ENCODE results near the gene TSPOAP1. TPM values are rescaled to one million over a fixed set of nuclear protein-coding genes. Genes with fewer than 3 reads are reported as not detected.
A peak's percentile ranks its signal among the peaks of the same experiment; 100 is the strongest.

Gene TSPOAP1
- total and polyA plus RNA-seq, 10 of the 15 experiments (the other 5 are each of a cell fraction or from before 2014, with no cell fraction given) = 0.58 to 16.4 (median 4.2) TPM; not detected in 1

DNA sequence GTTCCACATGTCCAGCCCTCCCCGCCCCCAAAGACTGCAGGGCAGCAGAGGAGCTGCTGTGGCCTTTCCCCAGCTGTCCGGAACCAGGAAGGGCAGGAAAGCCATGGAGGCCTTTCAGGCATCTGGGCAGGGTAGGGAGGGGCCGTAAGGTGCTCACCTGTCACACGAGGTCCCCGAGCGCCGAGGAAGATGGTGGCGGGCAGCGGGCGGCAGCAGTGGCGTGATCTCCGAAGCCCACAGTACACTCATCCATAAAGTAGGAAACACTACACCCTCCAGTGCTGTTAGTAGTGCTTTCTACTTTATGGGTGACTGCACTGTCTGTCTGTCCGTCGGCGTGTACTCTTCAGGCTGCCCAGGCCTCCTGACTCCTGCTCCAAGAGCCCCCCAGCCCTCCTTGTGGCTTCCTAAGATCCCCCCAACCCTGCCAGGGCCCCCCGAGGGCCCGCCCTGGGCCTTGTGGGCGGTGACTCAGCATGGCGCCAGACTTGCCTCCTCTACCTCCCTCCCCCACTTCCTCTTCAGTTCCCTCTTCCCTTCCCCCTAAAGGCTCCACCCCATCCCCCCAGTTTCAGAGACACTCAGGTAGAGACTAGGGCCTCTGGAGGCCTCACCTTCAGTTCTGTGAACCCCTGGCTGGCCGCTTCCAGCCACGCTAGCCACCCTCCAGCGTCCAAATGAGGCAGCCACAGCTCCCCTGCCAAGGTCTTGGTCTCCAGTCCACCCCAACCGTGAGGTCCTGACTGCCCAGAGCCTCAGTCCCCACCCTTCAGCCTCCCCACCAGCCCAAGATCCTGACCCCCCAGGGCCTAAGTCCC lies 2.6 kb upstream of the TSPOAP1 start (continued):
- TF ChIP-seq, protein P1, sequence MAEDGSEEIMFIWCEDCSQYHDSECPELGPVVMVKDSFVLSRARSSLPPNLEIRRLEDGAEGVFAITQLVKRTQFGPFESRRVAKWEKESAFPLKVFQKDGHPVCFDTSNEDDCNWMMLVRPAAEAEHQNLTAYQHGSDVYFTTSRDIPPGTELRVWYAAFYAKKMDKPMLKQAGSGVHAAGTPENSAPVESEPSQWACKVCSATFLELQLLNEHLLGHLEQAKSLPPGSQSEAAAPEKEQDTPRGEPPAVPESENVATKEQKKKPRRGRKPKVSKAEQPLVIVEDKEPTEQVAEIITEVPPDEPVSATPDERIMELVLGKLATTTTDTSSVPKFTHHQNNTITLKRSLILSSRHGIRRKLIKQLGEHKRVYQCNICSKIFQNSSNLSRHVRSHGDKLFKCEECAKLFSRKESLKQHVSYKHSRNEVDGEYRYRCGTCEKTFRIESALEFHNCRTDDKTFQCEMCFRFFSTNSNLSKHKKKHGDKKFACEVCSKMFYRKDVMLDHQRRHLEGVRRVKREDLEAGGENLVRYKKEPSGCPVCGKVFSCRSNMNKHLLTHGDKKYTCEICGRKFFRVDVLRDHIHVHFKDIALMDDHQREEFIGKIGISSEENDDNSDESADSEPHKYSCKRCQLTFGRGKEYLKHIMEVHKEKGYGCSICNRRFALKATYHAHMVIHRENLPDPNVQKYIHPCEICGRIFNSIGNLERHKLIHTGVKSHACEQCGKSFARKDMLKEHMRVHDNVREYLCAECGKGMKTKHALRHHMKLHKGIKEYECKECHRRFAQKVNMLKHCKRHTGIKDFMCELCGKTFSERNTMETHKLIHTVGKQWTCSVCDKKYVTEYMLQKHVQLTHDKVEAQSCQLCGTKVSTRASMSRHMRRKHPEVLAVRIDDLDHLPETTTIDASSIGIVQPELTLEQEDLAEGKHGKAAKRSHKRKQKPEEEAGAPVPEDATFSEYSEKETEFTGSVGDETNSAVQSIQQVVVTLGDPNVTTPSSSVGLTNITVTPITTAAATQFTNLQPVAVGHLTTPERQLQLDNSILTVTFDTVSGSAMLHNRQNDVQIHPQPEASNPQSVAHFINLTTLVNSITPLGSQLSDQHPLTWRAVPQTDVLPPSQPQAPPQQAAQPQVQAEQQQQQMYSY (CRISPR knock-in tag; IDR thresholded peaks at IDR 0.05) = peak; percentile 78
- TF ChIP-seq NRF1 (conservative IDR thresholded peaks at IDR 0.05; ENCODE audit: low read depth, low read length) = no peak
- TF ChIP-seq POU2F2 (IDR thresholded peaks at IDR 0.05; ENCODE audit: borderline replicate concordance, low read depth, low read length) = peak; percentile 30; the same call in 2 of the 3 replicates
- TF ChIP-seq EGR1 (IDR thresholded peaks at IDR 0.05; ENCODE audit: borderline replicate concordance in 1 of 2, low read depth in 2 of 2, low read length in 2 of 2) = no peak

GRCh38 chr17:58330538-58330996 lies 2.0 kb upstream of the TSPOAP1 start:
- ATAC-seq = no peak
- SMC1A ChIA-PET (ENCODE audit: uncharacterized antibody, unreplicated experiment) = interaction anchor here (8.6 kb wide), 1 partner anchor 13 kb away, joined by 143 read pairs; no protein-coding TSS in a partner anchor
- no peak for FAIRE-seq
- H3K4me1 ChIP-seq (ENCODE audit: control insufficient read depth, insufficient read depth, low read length) = peaks cover 31% of the 10 kb centered on the region
- DNase-seq (ENCODE audit: low read depth, low spot score) = no peak
- peak overlapping the region; percentile 44 for H3K4me2 ChIP-seq (ENCODE audit: control insufficient read depth, insufficient read depth)
- in situ Hi-C loops (cut with MboI) = loop anchor here (10.0 kb wide), 1 partner anchor 1504 kb away; no protein-coding TSS in a partner anchor
- CTCF ChIA-PET = interaction anchor here (0.8 to 1.7 kb wide), 2 partner anchors 12 to 14 kb away, joined by 3 to 10 read pairs; no protein-coding TSS in a partner anchor
- POLR2A ChIA-PET = interaction anchor here (0.7 to 18.5 kb wide), 5 partner anchors 8 to 86 kb away, joined by 3 to 373 read pairs (median 6); partner anchors contain the start of gene RNF43
- H3K36me3 ChIP-seq (ENCODE audit: control insufficient read depth in 2 of 2, insufficient read depth in 2 of 2, low read length in 1 of 2) = peaks cover 6 to 14% of the 10 kb centered on the region in 2 experiments
- no peaks in the 10 kb centered on the region; the same call in 2 of the 3 replicates for H3K9me3 ChIP-seq (replicated peaks; ENCODE audit: control insufficient read depth, insufficient read depth, low read length)
- no peaks in the 10 kb centered on the region; the same call in 1 of the 2 replicates for H4K20me1 ChIP-seq (ENCODE audit: control insufficient read depth, insufficient read depth)
- no peaks in the 10 kb centered on the region for H3K27me3 ChIP-seq (replicated peaks in 1 of 2; ENCODE audit: control insufficient read depth in 2 of 2, insufficient read depth in 2 of 2, low read length in 1 of 2)
- H3K79me2 ChIP-seq (ENCODE audit: control insufficient read depth, insufficient read depth, low read length) = peaks cover 70% of the 10 kb centered on the region
- intact Hi-C loops (cut with micrococcal nuclease; ENCODE audit: unreplicated experiment) = no loop called here
- no peak overlapping the region for H2AFZ ChIP-seq (ENCODE audit: control insufficient read depth, low read depth, low read length)
- 2% methylated on average over 10 of the region's 10 CpGs for WGBS (ENCODE audit: insufficient coverage, insufficient replicate concordance, low lambda C conversion rate, missing lambda C conversion rate)
- no TSS peak for BruUV-seq (replicated peaks)
- RAD21 ChIA-PET (ENCODE audit: unreplicated experiment) = interaction anchor here (0.6 to 18.1 kb wide), 3 partner anchors 12 to 85 kb away, joined by 3 to 323 read pairs (median 102); partner anchors contain the start of genes RNF43 and SUPT4H1
- peak overlapping the region; percentile 94 for H3K4me3 ChIP-seq
- H3K9ac ChIP-seq (ENCODE audit: control insufficient read depth, insufficient read depth, low read length) = peak overlapping the region; percentile 100
- H3K27ac ChIP-seq (ENCODE audit: control insufficient read depth, insufficient read depth) = peak overlapping the region; percentile 100
- TF ChIP-seq STAT1 (conservative IDR thresholded peaks at IDR 0.05) (no peak), ZBTB11 (CRISPR knock-in tag; IDR thresholded peaks at IDR 0.05) (no peak), ATF7 (IDR thresholded peaks at IDR 0.05; ENCODE audit: low read depth) (no peak), HDGF (IDR thresholded peaks at IDR 0.05) (0 out of 2 replicates have a peak, but pooled peaks have one; percentile 44)
- TF ChIP-seq, protein P1 (CRISPR knock-in tag; IDR thresholded peaks at IDR 0.05) = 0 out of 2 replicates have a peak, but pooled peaks have one; percentile 17

Measured in GM12878 (cell line).